KMS-11 (cell line): Measurements from ENCODE around the gene BRSK2.

Experiments used
- H2AFZ ChIP-seq: fragments of 200-600 bp; sonication (generic); 2 replicates; pipeline ENCODE4 v1.6.1; 2016; ENCODE audit warnings: antibody characterized with exemption, mixed run types, low read depth
- H3K27ac ChIP-seq: fragments of 200-600 bp; sonication (generic); 2 replicates; pipeline ENCODE4 v1.6.1; 2016; ENCODE audit warnings: mild to moderate bottlenecking, mixed run types
- H3K27me3 ChIP-seq: fragments of 200-600 bp; sonication (generic); 2 replicates; pipeline ENCODE4 v1.6.1; 2017; ENCODE audit warnings: mild to moderate bottlenecking, low read depth, mixed run types, moderate library complexity; ENCODE audit not compliant: insufficient read depth
- H3K36me3 ChIP-seq: fragments of 200-600 bp; sonication (generic); 2 replicates; pipeline ENCODE4 v1.6.1; 2017; ENCODE audit warnings: mild to moderate bottlenecking, mixed run types; ENCODE audit not compliant: insufficient read depth
- H3K4me1 ChIP-seq: fragments of 200-600 bp; sonication (generic); 2 replicates; pipeline ENCODE4 v1.6.1; 2016; ENCODE audit warnings: mild to moderate bottlenecking, low read depth, mixed run types; ENCODE audit not compliant: poor library complexity, severe bottlenecking
- H3K4me2 ChIP-seq: fragments of 200-600 bp; sonication (generic); 2 replicates; pipeline ENCODE4 v1.7.0; 2016; ENCODE audit warnings: mild to moderate bottlenecking, mixed run types
- H3K4me3 ChIP-seq: fragments of 200-600 bp; sonication (generic); IDR thresholded peaks from 2 replicates; pipeline ENCODE4 v1.6.1; 2017; ENCODE audit warnings: low read depth, low read length, mixed read lengths; ENCODE audit not compliant: insufficient read depth
- H3K79me2 ChIP-seq: fragments of 200-600 bp; sonication (generic); 2 replicates; pipeline ENCODE4 v1.6.1; 2016; ENCODE audit warnings: low read depth, mixed run types; ENCODE audit not compliant: insufficient read depth
- H3K9ac ChIP-seq: fragments of 200-600 bp; sonication (generic); 2 replicates; pipeline ENCODE4 v1.6.1; 2016; ENCODE audit warnings: mild to moderate bottlenecking, mixed run types
- H4K20me1 ChIP-seq: fragments of 200-600 bp; sonication (generic); 2 replicates; pipeline ENCODE4 v1.6.1; 2016; ENCODE audit warnings: mild to moderate bottlenecking, mixed run types; ENCODE audit not compliant: insufficient read depth
- TF ChIP-seq, protein P1 (sequence below): fragments of 200-600 bp; sonication (generic); conservative IDR thresholded peaks from 2 replicates; pipeline ENCODE4 v1.6.1; 2017; ENCODE audit warnings: low read depth, mild to moderate bottlenecking, antibody characterized with exemption, low read length, moderate library complexity, mixed read lengths

Gene BRSK2

DNA sequence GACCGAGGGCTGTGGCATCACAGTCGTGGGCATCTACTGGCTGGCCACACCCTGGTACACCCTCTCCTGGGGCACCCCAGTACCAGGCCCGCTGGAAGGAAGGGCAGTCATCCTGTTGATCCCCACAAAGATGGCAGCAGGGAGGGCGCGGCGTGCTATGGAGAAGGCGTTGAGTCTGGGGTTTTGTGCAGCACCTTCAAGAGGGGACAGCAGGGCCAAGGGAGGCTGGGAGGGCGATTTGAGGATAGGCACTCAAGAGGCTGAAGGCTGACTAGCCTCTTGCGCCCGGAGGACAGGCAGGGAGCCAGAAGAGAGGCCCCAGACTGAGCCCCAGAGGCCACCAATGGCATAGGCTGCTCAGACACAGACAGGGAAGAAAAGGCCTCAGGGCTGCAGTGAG, 2.2 kb upstream of the BRSK2 start:
- H2AFZ ChIP-seq: no peak overlapping the region
- H3K79me2 ChIP-seq: no peaks in the 10 kb centered on the region
- H3K4me1 ChIP-seq: no peaks in the 10 kb centered on the region
- H4K20me1 ChIP-seq: no peaks in the 10 kb centered on the region
- no peaks in the 10 kb centered on the region for H3K36me3 ChIP-seq
- H3K9ac ChIP-seq: no peak overlapping the region
- no peak overlapping the region for H3K4me3 ChIP-seq
- TF ChIP-seq, protein P1, sequence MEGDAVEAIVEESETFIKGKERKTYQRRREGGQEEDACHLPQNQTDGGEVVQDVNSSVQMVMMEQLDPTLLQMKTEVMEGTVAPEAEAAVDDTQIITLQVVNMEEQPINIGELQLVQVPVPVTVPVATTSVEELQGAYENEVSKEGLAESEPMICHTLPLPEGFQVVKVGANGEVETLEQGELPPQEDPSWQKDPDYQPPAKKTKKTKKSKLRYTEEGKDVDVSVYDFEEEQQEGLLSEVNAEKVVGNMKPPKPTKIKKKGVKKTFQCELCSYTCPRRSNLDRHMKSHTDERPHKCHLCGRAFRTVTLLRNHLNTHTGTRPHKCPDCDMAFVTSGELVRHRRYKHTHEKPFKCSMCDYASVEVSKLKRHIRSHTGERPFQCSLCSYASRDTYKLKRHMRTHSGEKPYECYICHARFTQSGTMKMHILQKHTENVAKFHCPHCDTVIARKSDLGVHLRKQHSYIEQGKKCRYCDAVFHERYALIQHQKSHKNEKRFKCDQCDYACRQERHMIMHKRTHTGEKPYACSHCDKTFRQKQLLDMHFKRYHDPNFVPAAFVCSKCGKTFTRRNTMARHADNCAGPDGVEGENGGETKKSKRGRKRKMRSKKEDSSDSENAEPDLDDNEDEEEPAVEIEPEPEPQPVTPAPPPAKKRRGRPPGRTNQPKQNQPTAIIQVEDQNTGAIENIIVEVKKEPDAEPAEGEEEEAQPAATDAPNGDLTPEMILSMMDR: no peak
- no peak overlapping the region for H3K4me2 ChIP-seq
- no peak overlapping the region for H3K27ac ChIP-seq
- H3K27me3 ChIP-seq: peaks cover 47% of the 10 kb centered on the region

GRCh38 chr11:1387961-1388762, 1.6 kb upstream of the BRSK2 start:
- Histone ChIP-seq H3K36me3 (no peaks in the 10 kb centered on the region), H4K20me1 (no peaks in the 10 kb centered on the region), H3K4me1 (no peaks in the 10 kb centered on the region), H3K4me2 (no peak overlapping the region), H3K27me3 (peaks cover 44% of the 10 kb centered on the region), H3K79me2 (no peaks in the 10 kb centered on the region), H3K4me3 (no peak overlapping the region), H2AFZ (no peak overlapping the region), H3K27ac (no peak overlapping the region), H3K9ac (no peak overlapping the region)
- TF ChIP-seq, protein P1: no peak

DNA sequence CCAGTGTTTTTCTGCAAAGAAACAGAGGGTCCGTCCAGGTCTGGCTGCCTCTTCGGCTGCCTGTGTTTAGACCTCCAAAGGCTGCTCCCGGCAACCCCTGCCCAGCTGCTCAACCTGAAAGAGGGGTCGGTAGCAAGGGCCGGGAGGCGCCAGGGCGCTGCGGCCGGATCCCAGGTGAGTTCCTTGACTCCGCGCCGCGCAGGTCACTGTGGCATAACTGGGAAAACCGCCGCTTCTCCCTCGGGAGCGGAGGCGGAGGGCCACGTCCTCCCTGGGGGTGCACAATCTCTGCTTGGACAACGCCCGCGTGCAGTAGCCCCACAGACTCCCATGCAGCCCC, 1.0 kb upstream of the BRSK2 start:
- Histone ChIP-seq H3K9ac (no peak overlapping the region), H3K27me3 (peaks cover 44% of the 10 kb centered on the region), H2AFZ (no peak overlapping the region)

GRCh38 chr11:1389103-1389931, 417 bp upstream of the BRSK2 start:
- no peaks in the 10 kb centered on the region for H3K36me3 ChIP-seq
- H3K4me2 ChIP-seq: no peak overlapping the region
- no peaks in the 10 kb centered on the region for H4K20me1 ChIP-seq
- H3K27ac ChIP-seq: no peak overlapping the region
- TF ChIP-seq, protein P1: no peak
- H3K4me3 ChIP-seq: no peak overlapping the region
- H3K9ac ChIP-seq: no peak overlapping the region
- no peaks in the 10 kb centered on the region for H3K79me2 ChIP-seq
- no peaks in the 10 kb centered on the region for H3K4me1 ChIP-seq
- 0 out of 2 replicates have a peak overlapping the region, but pooled peaks have one; percentile 14 for H2AFZ ChIP-seq
- H3K27me3 ChIP-seq: peaks cover 41% of the 10 kb centered on the region

More for the DNA sequence above, 1.0 kb upstream of the BRSK2 start:
- Histone ChIP-seq H3K36me3 (no peaks in the 10 kb centered on the region), H3K4me1 (no peaks in the 10 kb centered on the region), H3K27ac (no peak overlapping the region), H3K79me2 (no peaks in the 10 kb centered on the region), H4K20me1 (no peaks in the 10 kb centered on the region), H3K4me3 (no peak overlapping the region), H3K4me2 (no peak overlapping the region)
- TF ChIP-seq, protein P1: no peak
